ENCODE results near the gene PRKAB2.
"Not testable (repeated sequence)": the region's sequence is repeated elsewhere in the genome, so short reads cannot be mapped to it uniquely, and the experiment has no call there.

PRKAB2 gene

DNA sequence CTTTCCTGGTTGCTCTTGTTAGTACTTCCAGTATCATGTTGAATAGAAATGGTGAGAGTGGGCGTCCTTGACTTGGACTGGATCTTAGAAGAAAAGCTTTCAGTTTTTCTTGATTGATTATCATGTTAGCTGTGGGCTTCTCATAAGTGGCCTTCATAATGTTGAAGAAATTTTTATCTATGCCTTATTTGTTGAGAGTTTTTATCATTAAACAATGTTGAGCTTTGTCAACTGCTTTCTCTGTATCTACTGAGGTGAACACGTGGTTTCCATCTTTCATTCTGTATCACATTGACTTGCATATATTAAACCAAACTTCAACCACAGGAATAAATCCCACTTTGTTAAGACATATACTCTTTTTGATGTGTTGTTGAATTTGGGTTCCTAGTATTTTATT, 29.4 kb downstream of the PRKAB2 start:
- no peak for DNase-seq (ENCODE audit: low read depth in 2 of 2)
- no peak for TF ChIP-seq CTCF (IDR thresholded peaks at IDR 0.05; ENCODE audit: low read depth, low read length)
- H3K4me3 ChIP-seq (replicated peaks in 1 of 2; ENCODE audit: low read depth in 2 of 2, low read length in 2 of 2), result no peak overlapping the region

DNA sequence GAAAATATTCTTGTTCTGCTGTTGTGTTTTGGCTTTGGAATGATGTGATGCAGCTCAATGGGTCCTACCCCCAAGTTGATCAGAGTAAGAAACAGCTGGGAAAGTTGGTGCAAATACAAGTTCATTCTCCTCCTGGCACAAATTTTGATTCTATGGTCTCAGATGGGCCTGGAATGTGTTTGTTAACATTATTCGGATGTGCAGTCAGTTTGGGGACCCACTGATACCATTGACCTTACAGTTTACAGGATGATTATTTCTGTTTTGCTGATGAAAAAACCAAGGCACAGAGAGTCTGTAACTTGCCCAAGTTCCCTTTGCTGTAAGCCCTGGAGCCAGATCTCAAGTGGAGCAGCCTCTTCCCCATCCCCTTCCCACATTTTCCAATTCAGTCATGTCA, 41.5 kb downstream of the PRKAB2 start:
- DNase-seq (ENCODE audit: low read depth in 2 of 2); H3K4me3 ChIP-seq (replicated peaks in 1 of 2; ENCODE audit: low read depth in 2 of 2, low read length in 2 of 2): not testable (repeated sequence)

DNA sequence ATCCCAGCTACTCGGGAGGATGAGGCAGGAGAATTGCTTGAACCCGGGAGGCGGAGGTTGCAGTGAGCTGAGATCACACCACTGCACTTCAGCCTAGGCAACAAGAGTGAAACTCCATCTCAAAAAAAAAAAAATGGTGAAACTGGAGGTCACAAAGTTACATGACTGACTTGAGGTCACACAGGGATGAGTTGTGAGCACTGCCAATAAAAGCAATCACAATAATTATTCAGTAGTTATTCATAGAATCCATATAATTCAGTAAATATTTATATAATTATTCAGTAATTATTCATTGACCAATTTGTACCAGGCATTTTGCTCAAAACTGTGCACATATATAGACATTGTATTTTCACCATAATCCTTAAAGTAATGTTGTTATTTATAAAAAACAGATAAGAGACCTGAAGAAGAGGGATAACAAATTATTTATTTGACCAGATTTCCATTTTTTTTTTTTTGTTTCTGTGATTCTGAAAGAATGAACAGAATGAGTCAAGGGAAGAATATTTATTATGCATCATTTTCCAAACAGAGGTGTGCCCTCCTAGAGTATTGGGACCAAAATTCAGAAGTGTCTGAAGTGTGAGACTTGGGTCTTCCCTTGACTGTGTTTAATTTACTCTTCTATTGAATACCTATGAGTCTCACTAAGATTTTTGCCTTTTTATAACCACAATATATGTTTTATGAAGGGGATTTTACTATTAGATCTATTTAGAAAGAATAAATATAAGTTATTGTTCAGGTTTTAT, 43.0 kb downstream of the PRKAB2 start:
- H3K4me3 ChIP-seq (replicated peaks in 1 of 2; ENCODE audit: low read depth in 2 of 2, low read length in 2 of 2), result no peak overlapping the region
- no peak for TF ChIP-seq CTCF (IDR thresholded peaks at IDR 0.05; ENCODE audit: low read depth, low read length)
- peak in 1 of 2 donors; percentile 23 for DNase-seq (ENCODE audit: low read depth in 2 of 2)

GRCh38 chr1:147124266-147124665, 48.0 kb downstream of the PRKAB2 start:
- TF ChIP-seq CTCF (IDR thresholded peaks at IDR 0.05; ENCODE audit: low read depth, low read length), result no peak
- no peak for DNase-seq (ENCODE audit: low read depth in 2 of 2)

GRCh38 chr1:147117109-147117508, 55.2 kb downstream of the PRKAB2 start:
- no peak for DNase-seq (ENCODE audit: low read depth in 2 of 2)
- no peak for TF ChIP-seq CTCF (IDR thresholded peaks at IDR 0.05; ENCODE audit: low read depth, low read length)
- no peak overlapping the region for H3K4me3 ChIP-seq (replicated peaks in 1 of 2; ENCODE audit: low read depth in 2 of 2, low read length in 2 of 2)

More at GRCh38 chr1:147124266-147124665, 48.0 kb downstream of the PRKAB2 start:
- no peak overlapping the region for H3K4me3 ChIP-seq (replicated peaks in 1 of 2; ENCODE audit: low read depth in 2 of 2, low read length in 2 of 2)

GRCh38 chr1:147115496-147115895, 56.8 kb downstream of the PRKAB2 start:
- no peak for TF ChIP-seq CTCF (IDR thresholded peaks at IDR 0.05; ENCODE audit: low read depth, low read length)

GRCh38 chr1:147115079-147115478, 57.2 kb downstream of the PRKAB2 start:
- H3K4me3 ChIP-seq (replicated peaks in 1 of 2; ENCODE audit: low read depth in 2 of 2, low read length in 2 of 2); DNase-seq (ENCODE audit: low read depth in 2 of 2): not testable (repeated sequence)

More at GRCh38 chr1:147115496-147115895, 56.8 kb downstream of the PRKAB2 start:
- no peak overlapping the region for H3K4me3 ChIP-seq (replicated peaks in 1 of 2; ENCODE audit: low read depth in 2 of 2, low read length in 2 of 2)
- no peak for DNase-seq (ENCODE audit: low read depth in 2 of 2)

GRCh38 chr1:147114353-147114752, 57.9 kb downstream of the PRKAB2 start:
- H3K4me3 ChIP-seq (replicated peaks in 1 of 2; ENCODE audit: low read depth in 2 of 2, low read length in 2 of 2); DNase-seq (ENCODE audit: low read depth in 2 of 2): not testable (repeated sequence)

Measured in cardiac fibroblast (primary cell).